Hepatocyte (in vitro differentiated cells): ENCODE results near the gene GPAM. TPM values are rescaled to one million over a fixed set of nuclear protein-coding genes. Genes with fewer than 3 reads are reported as not detected.

Source experiments
- DNase-seq: peaks from one replicate; pipeline ENCODE4 v3.0.0-alpha.2; 2016; ENCODE audit warnings: low spot score
- H2AFZ ChIP-seq: fragments of 200-600 bp; sonication (generic); 2 replicates; pipeline ENCODE4 v1.6.0; 2016; ENCODE audit warnings: antibody characterized with exemption, mild to moderate bottlenecking
- H3K27ac ChIP-seq: fragments of 200-600 bp; sonication (generic); 2 replicates; pipeline ENCODE4 v1.5.1; 2016; ENCODE audit warnings: mild to moderate bottlenecking
- H3K27me3 ChIP-seq: fragments of 200-600 bp; sonication (generic); 2 replicates; pipeline ENCODE4 v1.6.1; 2016
- H3K36me3 ChIP-seq: fragments of 200-600 bp; sonication (generic); replicated peaks from 2 replicates; pipeline ENCODE4 v1.5.1; 2016; ENCODE audit warnings: low read depth; ENCODE audit not compliant: insufficient read depth
- H3K4me1 ChIP-seq: fragments of 200-600 bp; sonication (generic); 2 replicates; pipeline ENCODE4 v1.5.1; 2016; ENCODE audit warnings: mild to moderate bottlenecking, moderate library complexity; ENCODE audit not compliant: insufficient read depth
- H3K4me2 ChIP-seq: fragments of 200-600 bp; sonication (generic); 2 replicates; pipeline ENCODE4 v1.6.0; 2016
- H3K4me3 ChIP-seq: fragments of 200-600 bp; sonication (generic); 2 replicates; pipeline ENCODE4 v1.5.1; 2016; ENCODE audit warnings: mild to moderate bottlenecking
- H3K79me2 ChIP-seq: fragments of 200-600 bp; sonication (generic); 2 replicates; pipeline ENCODE4 v1.6.0; 2017; ENCODE audit warnings: mild to moderate bottlenecking
- H3K9me2 ChIP-seq: fragments of 200-600 bp; sonication (generic); replicated peaks from 2 replicates; pipeline ENCODE4 v1.6.0; 2017; ENCODE audit warnings: mild to moderate bottlenecking; ENCODE audit not compliant: insufficient read depth
- H3K9me3 ChIP-seq: fragments of 200-600 bp; sonication (generic); 2 replicates; pipeline ENCODE4 v1.5.1; 2016; ENCODE audit warnings: low read depth, mild to moderate bottlenecking
- H4K20me1 ChIP-seq: fragments of 200-600 bp; sonication (generic); 2 replicates; pipeline ENCODE4 v1.6.0; 2016; ENCODE audit warnings: mild to moderate bottlenecking; ENCODE audit not compliant: insufficient read depth, poor library complexity, severe bottlenecking
- CTCF ChIP-seq: fragments of 200-600 bp; sonication (generic); IDR thresholded peaks from 2 replicates; pipeline ENCODE4 v1.5.1; 2016; ENCODE audit warnings: antibody characterized with exemption, mild to moderate bottlenecking; ENCODE audit not compliant: poor library complexity
- EZH2 ChIP-seq: fragments of 200-600 bp; sonication (generic); IDR thresholded peaks from 2 replicates; pipeline ENCODE4 v1.6.1; 2016; ENCODE audit warnings: antibody characterized with exemption, mild to moderate bottlenecking, borderline replicate concordance
- EZH2phosphoT487 ChIP-seq: fragments of 200-600 bp; sonication (generic); IDR thresholded peaks from one replicate; pipeline ENCODE4 v1.6.1; 2018; ENCODE audit warnings: antibody characterized with exemption, mild to moderate bottlenecking, low read depth, moderate library complexity; ENCODE audit not compliant: unreplicated experiment, severe bottlenecking
- WGBS: methylation state at CpG from one replicate; pipeline ENCODE4 v1.1.6; 2016; ENCODE audit warnings: low lambda C conversion rate; ENCODE audit errors: missing lambda C conversion rate; 5-methylcytosine and 5-hydroxymethylcytosine counted together
- polyA plus RNA-seq: library from polyadenylated mRNA; unstranded; fragments of >200 nt; fragmentation: Nextera tagmentation; extraction: Ambion mirVana; gene quantifications from 2 replicates; pipeline ENCODE4 v1.2.1, GENCODE V29; 2016
- total RNA-seq: library from RNA; depleted of rRNA; stranded (reverse); fragments of >200 nt; gene quantifications from 2 replicates; pipeline ENCODE4 v1.2.3, GENCODE V29; 2014

GPAM gene
- total and polyA plus RNA-seq, 2 experiments from 2014 or later, result 7.8 to 49.2 TPM

DNA sequence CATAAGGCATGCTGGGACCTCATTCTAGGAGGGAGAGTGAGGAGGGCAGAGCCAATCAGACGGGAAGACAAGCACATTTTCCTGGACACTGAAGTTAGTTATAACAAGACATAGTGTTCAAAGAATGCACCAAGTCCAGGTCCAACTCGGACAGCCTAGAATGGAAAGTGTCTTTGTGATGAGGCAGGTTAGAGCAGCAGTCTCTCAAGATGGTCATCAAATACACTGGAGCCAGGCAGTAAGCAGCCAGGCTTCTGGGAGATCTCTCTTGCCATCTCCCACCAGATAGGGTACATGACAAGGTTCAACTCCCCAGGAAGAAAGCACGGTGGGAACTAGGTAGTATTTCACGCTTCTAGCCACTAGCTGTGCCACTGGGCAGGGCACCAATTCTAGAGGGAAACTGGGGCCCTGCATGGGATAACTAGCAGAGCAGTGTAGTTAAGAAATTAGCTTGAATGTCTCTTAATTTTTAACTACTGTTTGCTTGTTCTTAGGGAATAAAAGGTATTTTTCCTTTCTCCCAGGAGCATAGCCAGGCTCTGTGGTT lies 7.6 kb upstream of the GPAM start:
- Histone ChIP-seq H3K79me2 (no peaks in the 10 kb centered on the region), H3K27ac (peak overlapping the region; percentile 62), H3K4me1 (peaks cover 6% of the 10 kb centered on the region)

DNA sequence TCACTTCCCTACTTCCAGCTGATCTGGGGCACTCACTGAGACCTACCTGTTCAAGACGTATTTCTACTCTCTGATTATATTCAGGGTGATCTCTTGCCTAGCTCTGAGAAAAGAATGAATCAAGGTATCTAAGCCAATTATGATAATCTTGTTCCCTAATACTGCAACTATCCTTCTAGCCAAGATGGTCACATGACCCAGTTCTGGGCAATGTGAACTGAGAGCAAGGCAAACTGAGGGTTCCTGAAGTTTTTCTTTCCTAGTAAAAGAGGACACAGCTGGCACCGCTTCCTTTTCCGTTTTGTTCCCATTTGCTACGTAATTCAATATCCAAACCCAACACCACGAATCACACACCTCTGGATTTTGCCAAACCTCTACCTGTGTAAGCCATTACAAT lies 5.9 kb upstream of the GPAM start:
- no peaks in the 10 kb centered on the region for H3K9me2 ChIP-seq
- WGBS, result 82% methylated on average over 5 of the region's 5 CpGs

More for the DNA sequence above, 7.6 kb upstream of the GPAM start:
- no peaks in the 10 kb centered on the region for H3K9me3 ChIP-seq
- no peak overlapping the region for H3K4me2 ChIP-seq
- WGBS, result 69% methylated on average over 4 of the region's 4 CpGs
- DNase-seq, result no peak
- H3K27me3 ChIP-seq, result no peaks in the 10 kb centered on the region
- TF ChIP-seq EZH2phosphoT487 (no peak), CTCF (no peak), EZH2 (no peak)
- no peak overlapping the region for H3K4me3 ChIP-seq
- H3K9me2 ChIP-seq, result no peaks in the 10 kb centered on the region
- H3K36me3 ChIP-seq, result no peaks in the 10 kb centered on the region
- H4K20me1 ChIP-seq, result no peaks in the 10 kb centered on the region
- H2AFZ ChIP-seq, result peak overlapping the region; percentile 25

DNA sequence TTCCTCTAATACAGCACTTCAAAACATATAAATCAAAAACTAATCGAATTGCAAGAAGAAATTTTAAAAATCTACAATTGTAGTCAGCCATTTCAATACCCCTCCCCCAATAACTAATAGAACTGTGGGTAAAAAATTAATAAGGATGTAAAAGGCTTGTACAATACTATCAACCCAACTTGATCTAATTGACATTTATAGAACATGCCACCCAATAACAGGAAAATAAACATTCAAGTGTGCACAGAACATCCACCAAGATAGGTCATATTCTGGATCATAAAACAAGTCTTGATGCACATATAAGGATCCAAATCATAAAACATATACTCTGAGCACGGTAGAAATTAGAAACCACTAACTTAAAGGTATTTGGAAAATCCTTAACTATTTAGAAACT lies 4.0 kb upstream of the GPAM start:
- DNase-seq, result no peak
- Histone ChIP-seq H3K4me2 (no peak overlapping the region), H3K9me2 (no peaks in the 10 kb centered on the region), H3K36me3 (no peaks in the 10 kb centered on the region), H3K4me1 (peaks cover 15% of the 10 kb centered on the region), H3K9me3 (no peaks in the 10 kb centered on the region), H3K27ac (no peak overlapping the region), H4K20me1 (no peaks in the 10 kb centered on the region), H3K27me3 (no peaks in the 10 kb centered on the region), H3K4me3 (no peak overlapping the region), H2AFZ (no peak overlapping the region), H3K79me2 (peaks cover 9% of the 10 kb centered on the region)
- no peak for TF ChIP-seq EZH2
- TF ChIP-seq CTCF, result no peak
- TF ChIP-seq EZH2phosphoT487, result no peak
- WGBS, result 69% methylated on average over 2 of the region's 2 CpGs

More for the DNA sequence above, 5.9 kb upstream of the GPAM start:
- Histone ChIP-seq H3K27ac (no peak overlapping the region), H3K79me2 (peaks cover 2% of the 10 kb centered on the region), H3K9me3 (no peaks in the 10 kb centered on the region), H3K4me2 (no peak overlapping the region), H3K4me1 (peaks cover 8% of the 10 kb centered on the region), H2AFZ (no peak overlapping the region), H3K4me3 (no peak overlapping the region), H4K20me1 (no peaks in the 10 kb centered on the region), H3K27me3 (no peaks in the 10 kb centered on the region), H3K36me3 (no peaks in the 10 kb centered on the region)
- TF ChIP-seq EZH2phosphoT487 (no peak), CTCF (no peak), EZH2 (no peak)
- DNase-seq, result no peak
